GM21786 (cell line): ENCODE data around the gene KCNQ1.

Experiments used
- ATAC-seq: cut with Tn5 transposase; IDR thresholded peaks from one replicate; pipeline ENCODE4 v1.9.1; 2021; ENCODE audit not compliant: unreplicated experiment

The KCNQ1 gene

DNA sequence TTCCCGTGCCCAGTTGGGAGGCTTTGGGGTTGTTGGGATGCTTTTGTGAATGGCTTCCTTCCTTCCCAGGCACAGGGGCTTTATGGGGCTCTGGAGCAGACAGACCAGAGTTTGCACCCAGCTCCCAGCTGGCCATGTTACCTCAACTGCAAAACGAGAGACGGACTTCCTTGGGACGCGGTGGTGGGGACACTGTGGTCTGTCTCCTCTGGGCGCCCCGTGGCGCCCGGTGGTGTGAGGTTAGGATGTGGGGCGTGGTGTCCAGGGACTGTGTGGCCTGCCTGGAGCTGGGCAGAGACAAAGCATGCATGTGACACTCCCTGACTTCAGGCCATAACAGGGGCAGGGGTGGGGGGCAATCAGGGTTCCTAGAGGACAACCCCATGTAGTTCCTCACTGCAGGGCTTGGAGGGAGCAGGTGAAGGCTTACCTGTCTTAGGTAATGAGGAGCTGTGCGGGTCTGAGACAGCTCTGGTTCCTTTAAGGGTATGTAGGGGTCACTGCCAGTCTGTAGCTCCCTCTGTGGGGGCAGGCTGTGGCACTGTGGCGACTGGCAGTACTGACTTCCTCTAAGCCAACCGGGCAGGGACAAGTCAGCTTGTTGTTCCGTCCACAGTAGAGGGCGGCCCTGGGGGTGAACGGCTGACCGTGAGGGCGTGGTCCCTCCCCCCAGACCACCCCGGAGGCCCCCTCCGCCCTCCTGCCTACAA lies 14.4 kb downstream of the KCNQ1 start:
- ATAC-seq = no peak

DNA sequence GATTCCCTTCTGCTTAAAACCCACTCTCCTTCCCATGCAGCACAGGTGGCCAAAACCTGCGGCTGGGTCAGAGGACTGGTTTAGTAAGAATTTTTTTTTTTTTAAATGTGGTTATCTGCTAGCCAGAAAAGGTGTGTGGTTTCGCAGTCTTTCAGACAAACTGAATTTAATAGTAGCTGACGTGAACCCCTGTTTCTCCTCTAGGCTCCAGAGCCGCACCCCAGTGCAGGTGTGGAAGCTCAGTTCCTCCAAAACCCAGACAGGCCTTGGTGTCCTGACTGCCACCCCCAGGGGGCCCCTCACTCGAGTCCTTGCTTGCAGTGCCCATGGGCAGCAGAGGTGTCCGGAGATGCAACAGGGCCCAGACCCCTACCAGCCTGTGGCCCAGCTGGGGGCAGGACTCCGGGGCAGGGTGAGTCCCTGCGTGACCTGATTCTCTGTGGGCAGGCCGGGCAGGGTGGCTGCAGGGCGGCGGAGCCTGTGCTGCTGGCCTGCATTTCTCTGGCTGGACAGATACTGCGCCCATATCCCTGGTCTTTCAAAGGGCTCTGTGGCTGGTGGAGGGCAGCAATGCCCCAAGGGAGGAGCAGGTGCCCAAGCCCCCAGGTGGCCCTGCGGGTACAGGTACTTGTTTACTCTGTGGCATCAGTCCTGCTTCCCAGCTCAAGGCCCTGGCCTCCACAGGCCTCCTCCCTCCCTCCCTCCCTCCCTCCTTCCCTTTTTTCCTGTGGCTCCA lies 15.2 kb downstream of the KCNQ1 start:
- ATAC-seq = no peak

DNA sequence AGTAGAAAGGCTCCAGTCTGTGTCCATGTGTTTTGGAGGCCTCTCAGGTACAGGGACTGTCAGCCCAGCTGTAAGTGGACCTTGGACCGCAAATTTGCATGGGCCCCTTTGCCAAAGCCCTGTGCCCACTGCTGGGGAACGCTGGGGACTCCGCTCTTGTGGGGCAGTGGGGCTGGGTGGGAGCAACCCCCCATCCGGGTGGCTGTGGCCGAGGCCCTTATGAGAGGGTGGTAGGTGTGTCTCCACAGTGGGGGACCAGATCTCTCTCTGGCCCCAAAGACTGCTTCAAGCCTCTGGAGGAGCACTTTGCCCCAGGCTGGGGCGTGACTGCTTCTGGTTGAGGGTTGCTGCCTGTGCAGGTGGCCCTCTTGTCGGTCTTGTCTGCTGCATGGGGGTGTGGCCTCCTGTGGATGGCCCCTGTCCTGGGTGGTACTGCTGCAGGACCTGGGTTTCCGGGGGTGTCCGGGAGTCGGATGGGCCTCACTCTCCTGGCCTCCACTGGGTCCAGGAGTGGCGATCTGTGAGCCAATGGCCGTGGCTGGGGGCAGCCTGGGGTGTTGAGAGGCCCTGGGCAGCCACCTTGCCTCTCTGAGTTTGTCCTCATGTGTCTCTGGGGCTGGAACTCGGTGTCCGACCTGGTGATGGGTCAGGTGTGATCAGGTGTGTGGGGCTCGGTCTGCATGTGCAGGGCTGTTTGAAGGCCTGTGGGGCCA lies 15.9 kb downstream of the KCNQ1 start:
- ATAC-seq = no peak

DNA sequence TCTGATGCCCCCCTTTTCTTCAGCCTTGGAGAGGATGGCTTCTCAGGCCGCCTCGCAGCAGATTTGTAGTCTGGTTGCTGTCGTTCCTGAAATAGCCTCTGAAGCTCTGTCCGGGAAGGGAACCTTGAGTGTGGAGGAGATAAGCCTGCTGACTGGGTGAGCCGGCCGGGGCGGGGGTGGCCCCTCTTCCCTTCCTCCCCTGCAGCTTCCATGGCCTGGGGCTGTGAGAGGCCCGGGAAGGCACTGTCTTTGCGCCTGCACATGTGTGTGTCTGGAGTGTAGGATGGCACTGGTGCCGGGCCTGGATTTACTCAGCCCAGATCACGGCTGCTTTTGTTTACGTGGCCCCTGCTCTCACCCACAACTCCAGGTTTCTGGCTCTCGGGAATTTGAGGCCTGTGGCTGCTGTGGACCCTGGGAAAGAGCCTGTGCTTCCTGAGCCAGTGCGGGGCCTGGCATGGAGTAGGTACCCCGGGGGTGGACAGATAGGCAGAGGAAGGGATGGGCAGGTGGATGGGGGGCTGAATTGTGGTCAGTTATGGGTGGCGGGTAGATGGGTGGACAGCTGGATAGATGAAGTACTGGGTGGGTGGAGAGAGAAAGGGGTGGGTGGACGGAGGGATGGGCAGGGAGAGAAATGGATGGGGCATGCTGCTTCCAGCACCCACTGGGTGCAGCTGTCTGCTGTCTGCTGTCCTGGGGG lies 16.6 kb downstream of the KCNQ1 start:
- no peak for ATAC-seq

DNA sequence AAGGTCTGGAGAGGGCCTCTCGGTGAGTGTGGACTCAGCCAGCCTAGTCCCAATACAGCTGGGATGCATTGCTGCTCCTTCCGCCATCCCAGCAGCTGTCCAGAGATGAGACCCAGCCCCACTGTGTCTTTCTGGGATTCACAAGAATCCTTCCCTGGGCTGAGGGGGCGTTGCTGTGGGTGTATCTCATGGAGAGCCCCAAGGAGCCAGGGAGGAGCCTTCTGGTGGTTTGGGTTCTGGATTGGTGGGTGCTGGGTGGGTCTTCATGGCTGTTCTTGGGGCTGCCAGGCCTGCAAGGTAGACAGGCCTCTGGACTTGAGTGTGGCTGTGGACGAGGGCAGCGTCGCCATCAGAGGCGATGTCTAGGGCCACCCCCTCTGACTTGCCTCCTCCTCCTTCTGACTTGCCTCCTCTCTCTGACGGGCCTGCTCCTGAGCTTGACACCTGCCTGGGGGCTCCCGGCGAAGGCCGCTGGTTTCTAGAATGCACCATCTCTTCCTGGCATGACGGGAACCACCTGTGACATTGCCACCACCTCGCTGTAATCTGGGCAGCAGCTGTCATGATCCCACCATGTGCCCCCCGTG lies 17.2 kb downstream of the KCNQ1 start:
- ATAC-seq = no peak

DNA sequence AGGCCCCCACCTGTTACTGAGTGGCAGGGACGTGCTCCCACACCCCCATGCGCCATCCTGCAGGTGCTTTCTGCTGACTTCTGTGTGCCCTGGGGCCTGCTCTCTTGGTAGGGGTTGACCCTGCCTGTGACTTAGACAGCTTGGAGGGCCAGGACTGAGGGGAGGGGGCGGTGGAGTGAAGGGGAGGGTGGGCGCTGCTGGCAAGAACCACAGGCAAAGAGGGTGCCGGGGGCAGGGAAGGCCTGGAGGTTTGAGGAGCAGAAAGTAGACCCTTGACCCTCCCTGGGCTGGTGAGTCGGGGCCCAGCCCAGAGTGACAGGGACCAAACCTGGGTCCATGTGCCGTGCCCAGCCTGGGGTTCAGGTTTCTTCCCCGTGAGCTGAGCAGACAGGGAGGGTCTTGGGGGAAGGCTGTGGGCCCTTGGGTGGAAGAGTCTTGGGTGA lies 17.8 kb downstream of the KCNQ1 start:
- no peak for ATAC-seq

DNA sequence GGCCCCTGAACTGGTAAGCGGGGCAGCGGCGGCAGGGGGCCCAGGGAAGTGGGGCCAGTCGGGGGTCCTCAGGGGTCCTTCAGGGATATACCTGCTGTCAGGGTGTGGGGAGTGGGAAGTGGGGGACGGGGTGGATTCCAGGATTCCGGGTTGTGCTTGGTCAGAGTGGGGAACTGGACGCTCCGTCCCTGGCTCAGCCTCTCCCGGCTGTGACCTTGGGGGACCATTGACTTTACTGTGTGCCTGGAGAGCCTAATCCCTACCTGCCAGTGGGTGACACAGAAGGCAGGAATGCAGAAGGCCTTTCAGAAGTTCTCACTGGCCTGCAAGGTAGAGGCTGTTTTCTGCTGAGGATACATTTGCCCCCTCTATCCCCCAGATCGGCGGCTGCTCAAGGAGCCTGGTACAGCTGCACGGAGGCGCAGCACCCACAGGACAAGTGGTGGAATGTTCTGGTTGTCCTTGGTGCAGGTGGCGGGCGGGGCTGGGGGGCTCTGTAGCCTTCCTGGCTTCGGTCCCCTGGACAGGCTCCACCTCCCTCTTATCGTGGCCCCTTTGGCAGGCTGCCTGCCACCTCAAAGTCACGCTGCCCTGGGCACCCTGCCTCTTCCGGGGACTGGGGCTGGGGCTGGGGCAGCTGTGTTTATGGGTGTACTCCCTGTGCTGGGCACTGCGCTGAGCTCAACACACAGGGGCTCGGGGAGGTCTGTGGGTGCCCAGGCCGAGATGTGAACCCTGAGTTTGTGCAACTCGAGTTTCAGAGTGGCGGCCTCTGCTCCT lies 18.4 kb downstream of the KCNQ1 start:
- ATAC-seq = no peak

DNA sequence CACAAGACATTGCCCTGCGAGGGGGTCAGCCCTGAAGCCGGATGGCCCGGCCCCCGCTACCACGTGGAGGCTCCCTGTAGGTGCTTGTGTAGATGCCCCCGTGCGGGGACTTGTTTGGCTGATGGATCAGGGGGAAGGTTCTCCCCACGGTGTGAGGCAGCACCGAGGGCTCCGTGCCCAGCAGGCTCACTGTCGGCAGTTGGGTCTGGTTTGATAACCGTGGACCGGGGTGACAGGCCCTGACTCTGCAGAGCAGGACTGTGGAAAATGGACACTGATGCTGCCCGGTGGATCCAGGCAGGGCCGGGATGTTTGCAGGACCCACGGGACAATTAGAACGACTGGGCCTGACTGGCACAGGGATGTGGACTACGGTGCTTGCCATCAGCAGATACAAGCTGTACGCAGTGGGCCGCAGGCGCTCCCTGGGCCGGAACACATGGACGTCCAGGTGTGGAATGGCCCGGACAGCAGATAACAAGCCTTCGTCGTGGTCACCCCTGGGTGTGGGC lies 19.0 kb downstream of the KCNQ1 start:
- no peak for ATAC-seq

DNA sequence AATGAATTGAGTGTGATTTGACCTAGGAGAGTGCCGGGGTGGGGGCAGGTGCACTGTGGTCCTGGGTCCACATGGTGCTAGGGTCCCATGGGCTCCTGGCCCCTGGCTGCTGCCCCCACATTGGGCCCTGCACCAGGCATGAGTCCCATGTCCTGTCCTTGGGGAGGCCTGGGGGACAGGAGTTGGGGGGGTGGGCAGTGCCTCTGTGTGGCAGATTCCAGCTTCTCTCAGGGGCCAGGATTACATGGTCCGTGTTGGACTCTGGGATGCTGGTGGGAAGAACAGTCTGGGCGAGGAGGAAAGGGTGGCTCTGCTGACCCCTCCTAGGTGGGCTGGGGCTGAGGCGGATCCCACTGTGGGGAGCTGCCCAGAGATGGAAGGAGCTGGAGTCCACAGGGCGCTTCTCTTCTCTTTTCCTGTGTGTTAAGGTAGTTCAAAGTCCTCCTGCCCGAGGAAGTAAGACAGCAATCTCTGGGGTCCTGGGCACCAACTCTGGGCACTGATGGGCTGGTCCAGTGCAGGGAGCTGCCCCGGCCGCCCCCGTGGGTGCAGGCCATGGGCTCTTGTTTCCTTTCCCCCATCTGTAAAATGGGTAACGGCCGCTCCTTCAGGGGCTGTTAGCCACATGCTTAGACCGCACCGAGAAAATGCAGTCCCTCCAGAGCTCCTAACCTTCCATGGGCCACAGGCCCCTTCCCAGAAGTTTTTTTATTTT lies 19.8 kb downstream of the KCNQ1 start:
- ATAC-seq = no peak

DNA sequence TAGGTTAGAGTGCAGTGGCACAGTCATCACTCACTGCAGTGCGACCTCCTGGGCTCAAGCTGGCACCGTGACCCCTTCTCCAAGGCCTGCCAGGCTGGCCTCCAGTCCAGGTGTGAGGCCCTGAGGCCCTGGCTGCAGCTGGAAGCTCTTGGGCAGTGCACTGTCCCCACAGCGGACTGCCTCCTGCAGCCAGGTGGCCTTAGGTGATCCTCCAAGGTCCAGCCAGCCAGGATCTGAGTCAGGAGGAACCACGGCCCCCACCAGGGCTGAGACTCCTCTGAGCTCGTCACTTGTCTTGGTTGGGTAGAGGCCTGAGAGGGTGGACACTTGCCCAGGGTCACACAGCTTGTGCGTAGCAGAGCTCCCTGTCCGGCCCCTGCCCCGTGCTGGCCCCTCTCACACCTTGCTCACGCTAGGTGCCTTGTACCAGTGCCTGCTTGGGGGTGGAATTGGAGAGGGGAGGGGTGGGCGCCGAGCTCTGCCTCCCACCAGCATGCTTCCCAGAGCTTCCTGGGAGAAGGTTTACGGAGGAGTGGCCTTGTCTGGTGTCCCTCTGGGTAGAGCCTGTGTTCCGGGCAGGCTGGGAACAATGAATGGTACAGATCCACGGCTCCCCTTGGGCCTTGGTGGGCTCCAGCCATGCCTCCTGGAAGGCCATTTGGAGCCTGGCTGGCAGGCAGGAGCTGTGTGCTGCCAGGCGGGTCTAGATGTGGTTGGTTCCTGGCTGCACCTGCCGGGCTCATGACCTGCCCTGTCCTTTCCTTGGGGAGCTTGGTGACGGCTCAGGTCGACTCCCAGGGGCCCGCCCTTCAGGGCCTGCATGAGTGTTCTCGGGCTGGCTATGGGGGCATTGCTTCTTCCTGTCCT lies 20.6 kb downstream of the KCNQ1 start:
- no peak for ATAC-seq

DNA sequence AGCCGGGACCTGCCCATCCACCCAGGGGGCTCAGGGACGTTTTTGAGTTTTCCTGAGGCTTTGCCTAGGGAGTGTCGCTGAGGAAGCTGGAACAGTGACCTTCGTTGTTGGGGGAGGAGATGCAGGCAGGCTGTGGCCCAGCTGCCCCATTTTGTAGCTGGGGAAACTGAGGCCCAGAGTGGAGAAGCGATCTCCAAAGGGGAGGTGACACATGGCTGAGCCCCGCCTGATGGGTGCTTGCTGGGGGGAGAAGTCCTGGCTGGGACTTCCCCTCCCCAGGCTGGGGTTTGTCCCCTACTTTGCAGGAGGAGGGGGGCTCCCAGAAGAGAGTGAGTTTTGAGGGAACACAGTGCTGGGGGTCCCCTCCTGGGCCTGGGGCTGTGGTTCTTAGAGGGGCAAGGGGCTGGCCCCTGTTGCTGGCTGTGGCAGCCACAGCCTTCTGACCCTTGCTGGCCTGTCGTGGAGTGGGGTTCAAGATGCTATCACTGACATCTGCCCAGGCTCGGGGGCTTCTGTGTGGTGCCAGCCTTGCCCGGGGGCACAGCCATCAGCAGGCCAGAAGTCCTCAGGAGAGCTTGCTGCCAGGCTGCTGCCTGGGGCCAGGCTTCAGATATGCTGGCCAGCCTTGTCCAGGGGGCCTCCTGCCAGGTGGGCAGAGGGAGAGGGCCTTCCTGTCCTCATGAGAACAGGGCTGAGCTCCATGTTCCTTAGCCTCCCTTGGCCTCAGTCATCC lies 21.4 kb downstream of the KCNQ1 start:
- no peak for ATAC-seq

DNA sequence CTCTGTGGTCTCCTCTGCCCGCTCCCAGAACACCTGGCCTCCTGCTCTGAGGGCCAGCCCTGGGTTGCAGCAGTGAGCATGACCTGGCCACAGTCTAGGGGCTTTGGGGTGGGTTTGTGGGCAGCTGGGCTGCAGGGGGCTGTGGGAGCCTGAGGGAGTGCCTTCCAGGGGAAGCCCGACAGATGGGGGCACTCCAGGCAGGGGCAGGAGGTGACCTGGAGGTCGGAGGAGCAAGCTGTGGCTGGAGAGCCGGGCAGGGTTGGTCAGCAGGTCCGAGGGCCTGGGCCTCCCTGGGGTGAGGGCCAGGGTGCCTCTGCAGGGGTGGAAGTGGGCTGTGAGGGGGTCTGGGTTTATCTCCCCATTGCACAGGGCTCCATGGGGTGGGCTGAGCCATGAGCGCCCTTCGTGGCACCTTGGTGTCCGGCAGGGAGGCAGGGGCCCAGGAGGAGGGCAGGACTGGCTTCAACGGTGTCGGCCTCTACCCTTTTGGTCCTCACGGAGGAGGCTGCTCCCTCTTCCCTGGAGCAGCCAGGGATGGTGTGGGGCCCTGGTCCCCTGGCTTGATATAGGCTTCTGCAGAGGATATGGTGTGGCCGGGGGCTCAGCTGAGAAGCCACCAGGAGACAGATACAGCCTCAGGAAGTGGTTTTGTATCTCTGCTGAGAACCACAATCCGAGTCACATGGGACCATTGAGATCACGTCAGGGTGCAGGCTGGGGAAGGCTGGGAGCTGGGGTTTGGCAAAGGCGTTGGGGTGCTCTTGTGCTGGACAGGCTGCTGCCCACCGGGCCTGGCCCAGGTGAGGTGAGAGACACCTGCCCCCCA lies 22.3 kb downstream of the KCNQ1 start:
- ATAC-seq = no peak

DNA sequence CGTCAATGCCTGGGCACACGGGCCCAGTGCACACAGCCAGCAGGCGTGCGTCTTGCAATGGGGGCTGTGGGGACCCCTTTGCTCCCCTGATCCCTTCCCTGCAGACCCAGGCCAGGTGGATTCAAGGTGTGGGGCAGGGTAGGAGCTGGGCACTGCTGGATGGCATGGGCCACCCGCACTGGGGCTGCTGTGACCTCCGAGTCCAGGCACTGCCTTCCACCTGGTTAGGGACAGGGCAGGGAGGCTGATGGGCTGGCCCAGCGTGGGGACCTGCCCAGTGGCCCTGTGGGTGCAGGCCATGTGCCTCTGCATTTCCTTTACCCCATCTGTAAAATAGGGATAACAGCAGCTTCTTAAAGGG lies 22.9 kb downstream of the KCNQ1 start:
- no peak for ATAC-seq

DNA sequence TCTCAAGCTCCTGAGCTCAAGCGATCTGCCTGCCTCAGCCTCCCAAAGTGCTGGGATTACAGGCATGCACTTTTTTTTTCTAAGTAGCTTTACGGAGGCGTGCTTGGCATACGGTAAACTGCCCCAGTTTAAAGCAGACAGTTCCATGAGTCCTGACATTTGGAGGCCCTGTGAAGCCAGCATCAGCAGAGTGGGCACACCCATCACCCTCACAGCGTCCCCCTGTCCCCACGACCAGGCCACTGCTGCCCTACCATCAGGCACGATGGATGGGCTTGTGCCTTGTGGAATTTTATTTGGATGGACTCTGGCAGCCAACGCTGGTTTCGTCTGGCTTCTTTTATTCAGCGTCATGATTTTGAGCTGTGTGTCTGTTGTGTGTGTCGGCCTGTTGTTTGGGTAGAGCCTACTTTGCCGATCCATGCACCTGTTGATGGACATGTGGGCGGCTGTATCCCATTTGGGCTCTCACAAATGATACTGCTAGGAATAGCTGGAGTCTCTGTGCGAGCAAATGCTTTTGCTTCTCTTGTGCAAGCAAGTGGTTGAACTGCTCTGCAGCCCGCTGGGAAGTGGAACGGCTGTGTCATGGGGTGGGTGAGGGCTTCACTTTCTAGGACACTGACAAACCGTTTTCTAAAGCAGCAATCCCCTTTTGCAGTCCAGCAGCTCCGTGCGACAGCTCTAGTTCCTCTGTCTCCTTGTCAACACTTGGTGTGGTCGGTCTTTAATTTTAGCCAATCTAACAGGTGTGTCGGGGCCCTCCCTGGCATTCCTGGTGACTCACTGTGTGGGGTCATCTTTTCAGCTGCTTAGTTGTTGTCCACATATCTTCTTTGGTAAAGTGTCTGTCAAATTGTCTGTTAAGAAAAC lies 23.8 kb downstream of the KCNQ1 start:
- no peak for ATAC-seq

DNA sequence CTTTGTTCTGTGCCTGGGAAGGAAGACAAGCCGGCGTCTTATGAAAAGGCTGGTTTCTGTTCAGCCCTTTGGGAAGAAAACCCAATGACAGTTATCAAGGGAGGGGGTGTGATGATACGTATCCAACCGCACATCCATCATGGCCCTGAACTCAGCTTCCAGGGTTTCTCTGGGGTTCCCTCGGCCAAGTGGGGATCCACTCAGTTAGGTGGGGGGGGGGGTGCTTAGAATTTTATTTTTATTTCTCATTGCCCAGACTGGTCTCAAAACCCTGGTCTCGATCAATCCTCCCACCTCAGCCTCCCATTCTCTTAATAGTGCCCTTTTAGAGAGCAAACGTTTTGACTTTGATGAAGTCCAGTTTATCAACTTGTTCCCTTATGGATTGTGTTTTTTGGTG lies 25.7 kb downstream of the KCNQ1 start:
- no peak for ATAC-seq
